Adrenal gland (tissue), 5 donors: ENCODE data around the gene ZNF124.

Experiments
- CTCF ChIP-seq, 6 experiments: fragments of 450-650 bp in 4 of 6; fragments of 200-600 bp in 2 of 6; sonication (generic) in 1 of 6; IDR thresholded peaks; 1 replicate in 5 of 6; 2 replicates in 1 of 6; pipeline versions ENCODE4 v1.5.1 to v1.8.0; 2016 to 2021; ENCODE audit warnings: antibody characterized with exemption in 6 of 6, mild to moderate bottlenecking in 2 of 6, moderate library complexity in 1 of 6
- POLR2A ChIP-seq, 2 donors: fragments of 450-650 bp; IDR thresholded peaks; one replicate each; pipeline ENCODE4 v1.6.1; 2017; ENCODE audit warnings: antibody characterized with exemption in 2 of 2, mild to moderate bottlenecking in 2 of 2, moderate library complexity in 1 of 2
- donor health status: DM: no; HTN: no; CAD: no.

- TF ChIP-seq POLR2A (IDR thresholded peaks at IDR 0.05) (no peak), CTCF (IDR thresholded peaks at IDR 0.05) (no peak)
Measured at GRCh38 chr1:247131236-247131635, 40.6 kb downstream of the ZNF124 start.
